EL (cell line): ENCODE results near the gene RNF4.
"Not testable (repeated sequence)": the region's sequence is repeated elsewhere in the genome, so short reads cannot be mapped to it uniquely, and the experiment has no call there.

Source experiments
- DNase-seq: peaks from one replicate; pipeline ENCODE4 v3.0.0-alpha.2; 2016

The RNF4 gene

DNA sequence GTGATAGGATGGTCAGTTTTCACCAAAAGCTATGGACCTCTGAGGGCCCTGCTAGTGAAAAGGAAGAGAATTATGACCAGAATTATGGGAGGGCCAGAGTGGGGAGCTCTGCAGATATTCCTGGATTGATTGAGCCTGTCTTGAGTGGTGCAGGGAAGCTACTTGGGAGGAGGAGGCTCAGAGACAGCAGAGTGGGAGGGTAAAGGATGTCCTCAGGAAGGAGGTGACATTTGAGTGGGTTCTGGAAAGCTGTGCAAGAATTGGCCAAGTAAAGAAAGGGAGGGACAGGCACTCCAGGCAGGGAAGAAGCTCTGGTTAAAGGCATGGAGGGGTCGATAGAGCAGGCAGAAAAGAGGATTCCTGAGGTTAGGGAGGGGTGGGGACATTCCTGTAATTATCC, 24.1 kb downstream of the RNF4 start:
- DNase-seq: no peak

DNA sequence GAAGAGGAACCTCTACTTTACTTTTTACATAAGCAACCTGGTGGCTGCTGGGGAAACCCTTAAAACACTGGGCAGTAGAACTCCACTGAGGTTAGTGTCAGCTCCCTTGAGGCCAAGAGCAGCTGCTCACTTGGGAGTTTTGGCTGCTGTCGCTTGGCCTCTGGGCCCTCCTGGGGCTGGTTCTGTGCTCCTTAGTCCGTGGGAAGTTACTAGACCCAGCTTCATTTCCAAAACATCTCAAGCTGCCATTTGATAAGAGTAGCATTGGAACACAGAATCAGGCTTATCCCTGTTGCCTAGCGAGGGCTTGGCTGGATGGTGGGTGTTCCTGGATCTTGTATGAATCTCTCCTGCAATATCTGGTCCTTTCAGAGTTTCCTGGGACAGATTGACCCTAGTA, 26.1 kb downstream of the RNF4 start:
- DNase-seq: no peak

DNA sequence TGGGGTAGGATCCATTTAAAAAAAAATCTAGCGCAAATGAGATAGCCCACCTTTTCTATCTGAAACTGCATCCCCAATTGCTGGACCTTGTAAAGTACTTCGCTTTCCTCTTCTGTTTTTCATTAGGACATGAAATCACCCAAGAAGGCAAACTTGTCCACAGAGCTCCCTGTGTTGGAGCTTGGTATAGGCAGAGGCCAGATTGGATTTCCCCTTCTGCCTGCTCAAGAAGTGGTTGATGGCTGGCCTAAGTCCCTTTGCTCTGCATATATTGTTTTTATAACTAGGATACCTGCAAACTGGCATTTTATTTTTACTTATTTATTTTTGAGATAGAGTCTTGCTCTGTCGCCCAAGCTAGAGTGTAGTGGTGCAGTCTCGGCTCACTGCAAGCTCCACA, 28.4 kb downstream of the RNF4 start:
- DNase-seq: no peak

DNA sequence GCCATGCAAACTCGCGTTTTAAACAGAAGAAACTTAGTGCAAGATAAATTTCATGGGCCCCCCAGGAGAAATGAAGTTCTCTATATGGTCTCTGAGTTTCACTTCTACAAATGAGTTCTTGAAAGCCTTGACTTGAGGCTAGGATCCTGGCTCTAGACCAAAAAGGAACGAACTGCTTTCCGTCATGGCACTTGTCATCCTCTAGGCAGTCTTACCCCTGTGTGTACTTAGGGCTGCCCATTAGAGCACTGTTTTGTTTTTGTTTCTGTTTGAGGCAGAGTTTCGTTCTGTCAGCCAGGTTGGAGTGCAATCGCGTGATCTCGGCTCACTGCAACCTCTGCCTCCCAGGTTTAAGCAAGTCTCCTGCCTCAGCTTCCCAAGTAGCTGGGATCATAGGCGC, 29.0 kb downstream of the RNF4 start:
- DNase-seq: no peak

DNA sequence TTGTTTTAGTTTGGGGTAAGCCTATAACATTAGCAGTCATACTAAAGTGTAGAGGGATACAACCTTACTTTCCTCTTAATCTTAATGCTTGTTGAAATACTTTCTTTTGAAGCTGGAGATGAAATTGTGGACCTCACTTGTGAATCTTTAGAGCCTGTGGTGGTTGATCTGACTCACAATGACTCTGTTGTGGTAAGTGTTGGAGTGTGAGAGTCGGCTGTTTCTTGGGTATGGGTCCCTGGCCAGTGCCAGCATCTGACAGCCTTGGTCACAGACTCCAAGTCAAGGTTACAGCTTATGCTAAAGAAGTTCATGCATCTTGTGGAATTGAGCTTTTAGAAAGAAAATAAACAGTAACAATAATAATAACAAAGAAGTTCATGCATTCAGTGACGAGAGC, 31.6 kb downstream of the RNF4 start:
- DNase-seq: no peak

DNA sequence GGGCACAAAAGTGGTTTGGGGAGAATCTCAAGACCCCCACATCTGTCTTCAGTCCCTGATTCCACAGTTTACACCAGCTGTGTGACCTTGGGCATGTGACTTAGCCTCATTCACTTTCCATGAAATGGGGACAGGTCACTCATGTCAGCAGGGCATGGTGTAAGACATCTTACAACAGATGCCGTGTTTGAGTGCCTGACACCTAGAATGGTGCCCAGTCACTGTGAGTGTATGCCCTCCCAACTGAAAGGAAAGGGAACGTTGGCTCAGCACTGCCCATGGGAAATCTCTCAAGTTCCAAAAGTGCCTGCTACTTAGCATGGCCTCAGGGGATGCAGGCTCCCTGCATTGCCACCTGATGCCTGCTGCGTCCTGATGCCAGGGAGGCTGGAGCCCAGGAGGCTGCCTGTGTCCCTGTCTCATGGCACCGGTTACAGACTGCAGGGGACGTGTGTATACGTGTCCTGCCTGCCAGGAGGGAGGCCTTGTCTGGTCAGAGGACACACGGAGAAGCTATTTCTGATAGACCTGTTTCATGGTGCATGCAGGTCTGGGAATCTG, 32.2 kb downstream of the RNF4 start:
- no peak for DNase-seq

DNA sequence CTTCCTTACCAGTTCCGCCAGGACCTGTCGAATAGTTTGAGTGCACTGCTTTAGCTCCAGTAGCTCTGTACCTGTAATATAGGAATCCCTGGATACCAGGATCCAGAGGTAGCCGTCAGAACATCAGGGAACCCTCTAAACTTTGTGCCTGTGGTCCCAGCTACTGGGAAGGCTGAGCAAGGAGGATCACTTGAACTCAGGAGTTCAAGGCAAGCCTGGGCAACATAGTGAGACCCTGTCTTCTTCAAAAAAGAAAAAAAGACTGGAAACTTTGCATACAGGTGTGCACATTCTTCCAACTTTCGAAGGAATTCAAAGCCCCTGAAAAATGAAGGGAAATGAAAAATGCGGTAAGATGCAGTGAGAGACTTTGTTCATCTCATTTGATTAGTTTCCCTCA, 34.9 kb downstream of the RNF4 start:
- no peak for DNase-seq

DNA sequence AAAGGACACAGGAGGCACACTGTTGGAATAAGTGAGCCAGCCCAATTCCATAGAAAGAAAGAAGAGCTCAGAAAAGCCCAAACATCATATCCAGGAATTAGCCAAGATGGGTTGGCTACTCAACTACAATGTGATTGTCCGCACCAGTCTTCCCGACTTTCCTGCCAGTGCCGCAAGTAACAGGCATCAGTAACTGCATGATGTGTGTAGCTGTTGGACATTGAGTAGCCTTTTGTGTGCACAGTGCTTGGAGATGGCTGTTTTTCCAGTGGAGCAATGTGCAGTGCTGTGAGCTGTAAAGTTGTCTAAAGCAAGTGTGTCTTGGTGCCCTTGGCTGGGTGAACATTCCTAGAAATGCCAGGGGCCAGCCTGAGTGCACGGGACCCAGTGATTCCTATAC, 38.4 kb downstream of the RNF4 start:
- DNase-seq: no peak

DNA sequence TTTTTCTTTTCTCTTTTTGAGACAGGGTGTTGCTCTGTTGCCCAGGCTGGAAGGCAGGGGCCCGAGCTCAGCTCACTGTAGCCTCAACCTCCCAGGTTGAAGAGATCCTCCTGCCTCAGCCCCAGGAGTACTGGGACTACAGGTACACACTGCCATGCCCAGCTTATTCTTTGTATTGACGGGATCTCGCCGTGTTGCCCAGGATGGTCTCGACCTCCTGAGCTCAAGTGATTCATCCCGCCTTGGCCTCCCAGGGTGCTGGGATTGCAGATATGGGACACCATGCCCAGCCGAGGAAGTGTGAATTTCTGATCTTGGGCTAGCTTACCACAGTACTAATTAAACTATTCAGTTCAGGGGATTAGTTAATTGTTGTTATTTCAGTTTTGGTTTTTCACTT, 38.9 kb downstream of the RNF4 start:
- no peak for DNase-seq

DNA sequence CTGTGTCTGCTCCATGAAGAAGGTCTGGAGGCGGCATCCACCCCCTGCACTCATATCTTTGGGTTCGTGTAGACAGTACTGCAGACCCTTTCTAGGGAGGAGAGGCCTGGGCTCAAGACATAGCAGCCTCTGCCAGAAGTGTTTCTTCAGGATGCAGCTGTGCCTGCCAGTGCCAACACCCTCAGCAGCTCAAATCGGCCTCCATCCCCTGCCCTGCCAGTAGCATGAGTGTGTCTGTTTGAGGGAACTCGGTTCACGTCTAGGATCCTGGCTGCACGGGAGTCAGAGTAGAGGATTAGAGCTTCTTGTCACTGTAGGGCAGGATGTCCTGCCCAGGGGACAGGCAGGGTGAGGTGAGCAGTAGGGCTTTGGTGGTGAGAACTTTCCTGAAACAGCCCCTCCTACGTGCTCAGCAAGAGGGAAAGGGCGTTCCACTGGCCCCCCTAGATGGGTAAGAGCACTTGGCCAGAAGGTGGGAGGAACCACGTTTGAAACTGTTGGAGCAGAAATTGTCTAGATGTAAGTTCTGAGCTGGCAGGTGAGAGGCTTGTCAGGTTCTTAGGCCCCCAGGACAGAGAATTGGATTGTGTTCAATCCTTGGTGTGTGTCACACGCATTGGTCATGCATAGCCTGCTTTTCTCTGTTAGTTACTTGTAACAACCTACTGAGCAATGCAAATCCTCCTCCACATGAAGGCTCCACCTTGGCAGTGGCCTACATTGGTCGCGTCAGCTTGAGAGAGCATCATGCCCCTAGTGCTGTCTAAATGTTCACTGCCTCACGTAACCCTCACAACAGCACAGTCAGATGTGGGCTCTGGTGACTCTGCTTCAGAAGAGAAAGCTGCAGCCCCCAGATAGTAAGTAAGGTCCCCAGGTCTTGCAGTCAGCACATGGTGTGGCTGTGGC, 41.7 kb downstream of the RNF4 start:
- DNase-seq: no peak

DNA sequence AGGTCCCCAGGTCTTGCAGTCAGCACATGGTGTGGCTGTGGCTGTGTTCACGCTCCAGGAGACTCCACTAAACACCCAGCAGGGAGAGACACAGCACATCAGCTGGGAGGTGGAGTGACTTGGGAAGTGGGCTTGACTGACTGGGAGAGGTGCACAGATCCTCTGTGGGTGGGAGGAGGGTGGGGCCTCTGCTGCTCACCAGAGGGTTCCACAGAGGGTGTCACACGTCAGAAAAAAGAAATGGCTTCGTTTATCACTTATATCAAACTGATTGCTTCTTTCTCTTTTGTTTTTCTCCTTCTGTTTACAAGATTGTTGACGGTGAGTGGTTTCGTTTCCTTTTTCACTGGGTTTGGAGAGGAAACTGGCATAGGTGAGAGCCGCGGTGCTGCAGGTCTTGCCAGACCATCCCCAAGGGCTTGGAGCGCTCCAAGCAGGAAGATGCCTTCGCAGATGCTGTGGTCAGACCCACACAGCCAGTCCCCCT, 42.8 kb downstream of the RNF4 start:
- DNase-seq: no peak

DNA sequence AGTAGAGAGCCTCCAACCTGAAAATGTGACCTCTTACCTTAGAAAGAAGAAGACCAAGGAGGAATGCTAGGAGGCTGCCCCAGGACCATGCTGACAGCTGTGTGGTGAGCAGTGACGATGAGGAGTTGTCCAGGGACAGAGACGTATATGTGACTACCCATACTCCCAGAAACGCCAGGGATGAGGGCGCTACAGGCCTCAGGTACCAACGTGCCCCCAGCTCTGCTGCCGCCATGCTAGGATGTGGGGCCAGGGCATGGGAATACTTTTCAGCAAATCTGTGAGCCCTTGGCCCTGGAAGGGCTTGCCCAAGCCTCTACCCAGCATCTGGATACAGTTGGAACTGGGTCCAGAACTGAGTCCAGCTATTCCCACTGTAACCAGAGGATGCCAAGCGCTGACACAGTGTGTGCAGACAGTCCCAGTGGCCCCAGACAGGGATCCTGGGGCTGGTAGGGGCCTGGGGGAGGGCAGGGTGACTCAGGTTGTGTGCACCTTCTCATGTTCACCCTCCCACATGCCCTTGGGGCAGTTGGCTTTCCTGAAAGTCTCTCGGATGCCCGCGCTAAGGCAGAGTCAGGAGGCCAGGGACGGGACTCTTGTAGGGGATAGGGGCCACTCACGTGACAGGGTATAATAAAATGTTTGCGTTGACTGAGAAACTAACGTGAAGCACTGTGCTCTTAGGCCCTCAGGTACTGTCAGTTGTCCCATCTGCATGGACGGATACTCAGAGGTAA, 43.7 kb downstream of the RNF4 start:
- no peak for DNase-seq

DNA sequence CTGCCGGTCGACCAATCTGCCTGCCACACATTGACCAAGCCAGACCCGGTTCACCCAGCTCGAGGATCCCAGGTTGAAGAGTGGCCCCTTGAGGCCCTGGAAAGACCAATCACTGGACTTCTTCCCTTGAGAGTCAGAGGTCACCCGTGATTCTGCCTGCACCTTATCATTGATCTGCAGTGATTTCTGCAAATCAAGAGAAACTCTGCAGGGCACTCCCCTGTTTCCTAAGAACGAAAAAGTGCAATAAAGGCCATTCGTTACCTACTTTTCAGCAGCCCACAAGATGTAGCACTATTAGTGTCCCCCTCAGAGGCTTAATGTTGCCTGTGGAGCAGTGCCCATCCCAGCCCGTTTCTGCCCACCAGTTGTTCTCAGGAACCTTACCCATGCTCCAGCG, 45.3 kb downstream of the RNF4 start:
- not testable (repeated sequence) for DNase-seq

DNA sequence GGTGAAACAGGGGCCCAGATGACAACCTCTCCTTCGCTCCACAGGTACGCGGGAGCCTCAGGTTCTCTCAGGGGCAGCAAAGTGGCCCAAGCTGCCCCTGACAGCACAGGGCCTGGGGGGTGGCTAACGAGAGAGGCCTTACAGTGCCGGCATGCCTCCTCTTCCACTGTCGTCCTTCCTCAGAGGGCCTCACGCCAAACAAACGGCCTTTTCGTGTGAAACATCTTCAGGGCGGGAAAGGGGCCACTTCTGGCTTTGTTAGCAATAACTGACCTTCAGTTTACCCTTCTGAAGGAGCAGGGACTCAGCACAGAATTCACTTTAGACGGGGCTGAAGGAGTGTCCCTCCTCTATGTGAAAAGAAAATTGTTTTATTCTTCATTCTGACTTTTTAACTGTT, 46.0 kb downstream of the RNF4 start:
- DNase-seq: not testable (repeated sequence)

DNA sequence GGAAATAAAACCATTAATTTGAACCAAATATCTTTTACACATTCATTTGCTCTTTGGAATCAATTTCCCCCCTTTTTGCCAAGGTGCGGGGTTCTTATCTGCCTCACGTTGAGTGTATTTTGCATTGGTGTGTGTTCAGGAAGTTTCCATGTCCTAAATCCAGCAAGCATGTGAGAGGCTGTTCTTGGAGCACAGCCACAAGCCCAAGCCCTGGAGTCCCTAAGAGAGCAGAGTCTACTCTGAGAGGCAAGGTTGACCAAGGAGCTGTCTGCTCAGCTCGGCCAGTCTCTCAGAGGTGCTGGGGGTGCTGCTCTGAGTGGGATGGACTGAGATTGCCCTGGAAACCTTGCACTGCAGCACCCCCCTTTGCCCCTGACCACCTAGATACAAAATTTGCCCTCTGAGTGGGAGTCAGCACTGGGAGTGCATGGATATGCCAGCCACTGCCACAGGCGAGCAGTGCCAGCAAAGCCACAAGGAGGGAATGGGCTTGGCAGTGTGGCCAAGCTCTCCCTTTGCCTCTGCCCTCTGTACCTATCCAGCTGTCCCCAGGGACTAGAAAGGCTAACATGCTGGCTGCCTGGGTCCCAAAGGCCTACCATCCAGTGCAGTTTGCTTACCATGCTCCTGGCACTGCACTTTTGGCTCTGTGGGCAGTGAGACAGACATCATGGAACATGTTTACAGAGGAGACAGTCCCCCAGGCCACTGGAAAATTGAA, 47.1 kb downstream of the RNF4 start:
- no peak for DNase-seq

DNA sequence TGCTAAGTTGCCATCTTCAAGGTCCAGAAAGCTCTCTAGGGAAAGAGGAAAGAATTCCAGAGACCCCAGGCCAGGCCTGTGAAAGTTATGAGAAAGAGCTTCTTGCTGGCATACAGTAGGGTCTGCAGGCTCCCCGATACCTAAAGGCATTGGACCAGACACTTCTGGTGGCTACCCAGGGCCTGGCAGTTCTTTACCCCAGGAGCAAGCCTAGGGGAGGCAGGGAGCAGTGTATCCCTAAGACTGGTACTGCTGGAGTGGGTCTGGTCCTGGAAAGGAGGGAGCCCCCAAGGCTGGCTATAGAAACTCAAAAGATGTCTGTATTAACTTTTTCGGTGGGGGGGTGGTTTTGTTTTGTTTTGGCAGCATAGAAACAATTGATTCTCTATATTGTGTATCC, 47.7 kb downstream of the RNF4 start:
- no peak for DNase-seq

DNA sequence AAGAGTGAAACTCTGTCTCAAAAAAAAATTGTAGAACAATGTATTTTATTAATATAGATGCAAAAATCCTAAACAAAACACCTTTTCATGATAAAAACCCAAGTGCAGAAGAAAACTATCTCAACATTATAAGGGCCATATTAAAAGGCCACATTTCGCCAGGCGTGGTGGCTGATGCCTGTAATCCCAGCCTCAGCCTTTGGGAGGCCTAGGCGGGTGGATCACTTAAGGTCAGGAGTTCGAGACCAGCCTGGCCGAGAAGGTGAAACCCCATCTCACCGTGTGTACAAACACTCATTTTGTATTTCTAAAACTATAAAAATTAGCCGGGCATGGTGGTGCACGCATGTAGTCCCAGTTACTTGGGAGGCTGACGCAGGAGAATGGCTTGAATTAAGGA, 57.7 kb downstream of the RNF4 start:
- DNase-seq: no peak

DNA sequence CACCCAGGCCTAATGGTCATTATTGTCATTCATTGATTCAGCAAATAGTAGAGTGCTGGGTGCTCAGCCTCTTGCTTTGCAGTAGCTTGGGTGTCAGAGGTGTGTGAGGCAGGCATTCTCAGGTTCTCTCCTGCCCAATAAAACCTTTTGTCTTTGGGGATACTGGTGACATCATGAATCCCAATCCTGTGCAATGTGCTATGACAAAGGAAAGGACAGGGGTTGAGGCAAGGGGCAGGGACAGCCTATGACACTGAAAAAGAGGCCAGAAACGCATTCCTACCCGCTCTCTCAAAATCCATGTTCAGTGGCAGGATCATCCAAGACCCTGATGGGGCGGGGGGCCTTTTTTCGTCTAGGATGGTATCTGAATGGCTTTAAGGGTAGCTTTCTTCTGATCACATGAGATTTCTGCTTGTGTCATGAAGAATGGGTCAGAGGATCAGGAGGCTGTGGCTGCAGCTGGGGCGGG, 66.0 kb downstream of the RNF4 start:
- no peak for DNase-seq

DNA sequence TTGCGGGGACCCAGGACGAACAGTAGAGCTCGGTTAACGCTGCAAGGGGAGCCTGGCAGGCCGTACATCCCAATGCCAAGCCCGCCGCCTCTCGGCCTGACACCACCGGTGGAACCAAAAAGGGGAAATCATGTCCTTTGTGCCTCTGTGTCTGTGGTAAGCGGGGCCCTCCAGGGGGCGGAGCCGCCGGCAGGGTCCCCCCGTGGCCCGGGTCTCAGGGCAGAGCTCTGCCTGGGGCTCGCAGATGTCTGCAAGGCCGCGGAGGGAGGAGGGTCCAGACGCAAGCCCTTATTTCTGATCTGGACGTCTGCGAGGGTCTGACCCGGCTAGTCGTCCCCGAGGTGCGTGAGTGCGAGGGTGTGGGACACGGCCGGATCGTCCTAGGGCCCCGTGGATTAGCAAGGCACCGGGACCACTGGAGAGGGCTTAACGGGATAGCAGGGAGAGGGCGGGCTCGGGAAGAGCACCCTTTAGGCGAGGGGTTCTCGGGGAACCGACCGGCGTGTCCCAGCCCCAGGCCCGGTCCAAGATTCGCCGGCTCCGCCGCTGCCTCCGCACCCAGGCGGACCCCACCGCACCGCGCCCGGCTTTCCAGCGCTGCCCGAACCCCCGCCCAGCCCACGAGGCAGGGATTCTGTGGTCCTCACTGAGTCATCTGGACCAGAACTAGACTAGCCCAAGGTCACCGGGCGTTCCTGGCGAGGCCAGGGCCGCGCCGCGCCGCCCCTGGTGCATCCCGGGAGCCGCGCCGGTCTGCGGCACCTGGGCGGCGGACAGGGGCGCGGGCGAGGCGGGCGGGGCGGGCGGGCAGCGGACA, 66.7 kb downstream of the RNF4 start:
- no peak for DNase-seq

DNA sequence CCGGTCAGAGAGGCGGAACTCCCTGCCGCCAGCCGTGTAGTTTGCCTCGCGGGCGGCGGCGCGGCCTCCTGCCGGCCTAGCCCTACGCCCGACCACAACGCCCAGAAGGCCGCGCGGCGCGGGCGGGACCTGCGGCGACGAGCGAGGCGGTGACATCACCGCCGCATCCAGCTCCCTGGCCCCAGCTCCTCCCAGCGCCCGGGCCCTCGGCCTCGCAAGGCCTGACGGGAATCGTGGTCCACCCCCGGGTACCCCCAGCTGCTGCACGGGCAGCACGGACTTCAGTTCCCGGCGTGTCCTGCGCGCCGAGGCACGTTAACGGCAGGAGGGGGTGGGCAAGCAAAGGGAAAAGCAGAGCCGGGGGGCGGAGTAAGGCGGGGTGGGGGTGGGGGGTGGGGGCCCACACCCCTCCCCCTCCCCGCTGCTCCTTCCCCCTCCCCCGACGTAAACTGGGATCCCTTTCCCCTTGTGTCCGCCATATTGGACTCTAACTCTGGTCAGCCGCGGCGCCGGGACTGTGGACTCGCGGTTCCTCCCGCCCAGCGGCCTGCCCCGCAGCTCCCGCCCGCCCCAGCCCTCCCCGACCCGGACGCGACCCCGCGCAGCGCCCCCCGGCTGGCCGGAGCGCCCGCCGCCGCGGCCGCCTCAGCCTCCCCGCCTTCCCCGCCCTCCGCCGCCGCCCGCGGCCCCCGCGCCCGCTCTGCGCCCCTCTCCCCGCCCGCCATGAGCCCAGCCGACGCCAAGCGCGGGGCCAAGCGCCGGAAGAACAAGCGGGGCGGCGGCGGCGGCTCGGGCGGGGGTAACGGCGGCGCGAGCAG, 67.5 kb downstream of the RNF4 start, which contains the start of gene FAM193A:
TSS of gene FAM193A (plus strand) at position 455 of the 818 bp plus-strand sequence. CDS start at position 724, 269 bp downstream.
- peak; percentile 100 for DNase-seq
